Ovary (tissue), 3 donors: ENCODE measurements around the gene HSD3B2.

ENCODE experiments used
- EP300 ChIP-seq: sonication (generic); formaldehyde crosslinking; IDR thresholded peaks from one replicate; pipeline ENCODE4 v1.6.1; 2017; ENCODE audit warnings: antibody characterized with exemption
- POLR2A ChIP-seq: fragments of 450-650 bp; IDR thresholded peaks from one replicate; pipeline ENCODE4 v1.6.1; 2017; ENCODE audit warnings: antibody characterized with exemption, mild to moderate bottlenecking, moderate library complexity
- TF ChIP-seq, protein P1 (sequence below), 3 donors: fragments of 450-650 bp in 2 of 3; fragments of 200-600 bp in 1 of 3; IDR thresholded peaks; one replicate each; pipeline versions ENCODE4 v1.5.1 to v1.8.0; 2016 to 2022; ENCODE audit warnings: antibody characterized with exemption in 3 of 3, mild to moderate bottlenecking in 1 of 3
- donor health status: DM: no; HTN: no; CAD: no.

- no peak for TF ChIP-seq POLR2A
- TF ChIP-seq, protein P1, sequence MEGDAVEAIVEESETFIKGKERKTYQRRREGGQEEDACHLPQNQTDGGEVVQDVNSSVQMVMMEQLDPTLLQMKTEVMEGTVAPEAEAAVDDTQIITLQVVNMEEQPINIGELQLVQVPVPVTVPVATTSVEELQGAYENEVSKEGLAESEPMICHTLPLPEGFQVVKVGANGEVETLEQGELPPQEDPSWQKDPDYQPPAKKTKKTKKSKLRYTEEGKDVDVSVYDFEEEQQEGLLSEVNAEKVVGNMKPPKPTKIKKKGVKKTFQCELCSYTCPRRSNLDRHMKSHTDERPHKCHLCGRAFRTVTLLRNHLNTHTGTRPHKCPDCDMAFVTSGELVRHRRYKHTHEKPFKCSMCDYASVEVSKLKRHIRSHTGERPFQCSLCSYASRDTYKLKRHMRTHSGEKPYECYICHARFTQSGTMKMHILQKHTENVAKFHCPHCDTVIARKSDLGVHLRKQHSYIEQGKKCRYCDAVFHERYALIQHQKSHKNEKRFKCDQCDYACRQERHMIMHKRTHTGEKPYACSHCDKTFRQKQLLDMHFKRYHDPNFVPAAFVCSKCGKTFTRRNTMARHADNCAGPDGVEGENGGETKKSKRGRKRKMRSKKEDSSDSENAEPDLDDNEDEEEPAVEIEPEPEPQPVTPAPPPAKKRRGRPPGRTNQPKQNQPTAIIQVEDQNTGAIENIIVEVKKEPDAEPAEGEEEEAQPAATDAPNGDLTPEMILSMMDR (IDR thresholded peaks at IDR 0.05): no peak
- TF ChIP-seq EP300: no peak
These were observed 42.4 kb upstream of the HSD3B2 start for GRCh38 chr1:119372503-119373086.
